GM21423 (cell line): ENCODE data around the gene CFAP298.

Source experiments
- ATAC-seq: cut with Tn5 transposase; IDR thresholded peaks from one replicate; pipeline ENCODE4 v1.9.1; 2021; ENCODE audit warnings: mild to moderate bottlenecking, moderate library complexity; ENCODE audit not compliant: unreplicated experiment

The CFAP298 gene

GRCh38 chr21:32599526-32599925 lies 12.7 kb downstream of the CFAP298 start:
- ATAC-seq: no peak

GRCh38 chr21:32599091-32599490 lies 13.1 kb downstream of the CFAP298 start:
- ATAC-seq: no peak

- no peak for ATAC-seq
Observed at GRCh38 chr21:32597205-32597604, 15.0 kb downstream of the CFAP298 start.

- ATAC-seq: no peak
Observed at GRCh38 chr21:32595431-32595830, 16.7 kb downstream of the CFAP298 start.

GRCh38 chr21:32593690-32594089 lies 18.5 kb downstream of the CFAP298 start:
- ATAC-seq: no peak

GRCh38 chr21:32592929-32593502 lies 19.2 kb downstream of the CFAP298 start:
- no peak for ATAC-seq

GRCh38 chr21:32590130-32590529 lies 22.0 kb downstream of the CFAP298 start:
- ATAC-seq: no peak

- ATAC-seq: no peak
Observed at GRCh38 chr21:32587651-32588050, 24.5 kb downstream of the CFAP298 start.

- ATAC-seq: no peak
Observed at GRCh38 chr21:32587120-32587519, 25.1 kb downstream of the CFAP298 start.

- no peak for ATAC-seq
Observed at GRCh38 chr21:32585970-32586369, 26.2 kb downstream of the CFAP298 start.

- no peak for ATAC-seq
Observed at GRCh38 chr21:32585042-32585710, 27.0 kb downstream of the CFAP298 start, which contains the start of gene TCP10L. TSS of gene TCP10L (minus strand) at chr21:32585523. CDS start at chr21:32584304, 1,219 bp downstream.

- ATAC-seq: no peak
Observed at GRCh38 chr21:32584472-32584871, 27.7 kb downstream of the CFAP298 start.

GRCh38 chr21:32581732-32582131 lies 30.4 kb downstream of the CFAP298 start:
- ATAC-seq: no peak

GRCh38 chr21:32580949-32581348 lies 31.2 kb downstream of the CFAP298 start:
- ATAC-seq: no peak

- no peak for ATAC-seq
Observed at GRCh38 chr21:32578107-32578691, 34.0 kb downstream of the CFAP298 start.

GRCh38 chr21:32576011-32576410 lies 36.2 kb downstream of the CFAP298 start:
- no peak for ATAC-seq

GRCh38 chr21:32574946-32575925 lies 36.9 kb downstream of the CFAP298 start:
- ATAC-seq: no peak

- no peak for ATAC-seq
Observed at GRCh38 chr21:32572574-32573420, 39.4 kb downstream of the CFAP298 start.

GRCh38 chr21:32570456-32570855 lies 41.7 kb downstream of the CFAP298 start:
- ATAC-seq: no peak
